GM18909 (cell line): ENCODE data around the gene FGD4.

Experiments
- ATAC-seq: cut with Tn5 transposase; IDR thresholded peaks from one replicate; pipeline ENCODE4 v1.9.1; 2021; ENCODE audit warnings: mild to moderate bottlenecking; ENCODE audit not compliant: unreplicated experiment, poor library complexity

FGD4 gene

GRCh38 chr12:32596030-32596429 is 196.7 kb downstream of the FGD4 start:
- no peak for ATAC-seq

GRCh38 chr12:32598688-32599087 is 199.3 kb downstream of the FGD4 start:
- ATAC-seq = no peak

GRCh38 chr12:32600681-32601080 is 201.3 kb downstream of the FGD4 start:
- ATAC-seq = no peak

DNA sequence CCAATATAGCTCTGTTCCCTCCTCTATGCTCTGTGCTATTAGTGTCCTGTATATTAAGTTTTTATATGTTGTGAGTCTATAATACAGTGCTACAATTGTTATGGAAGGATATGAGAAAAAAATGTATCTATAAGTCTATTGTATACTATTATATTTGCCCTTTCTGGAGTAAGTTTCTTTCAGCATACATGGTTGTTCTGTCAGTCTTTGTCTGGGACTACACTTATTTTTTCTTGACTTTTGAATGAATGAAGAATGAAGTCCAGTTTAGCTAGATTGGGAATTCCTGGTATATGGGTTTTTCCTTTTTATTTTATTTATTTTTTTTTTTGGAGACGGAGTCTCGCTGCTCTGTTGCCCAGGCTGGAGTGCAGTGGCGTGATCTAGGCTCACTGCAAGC is 203.7 kb downstream of the FGD4 start:
- ATAC-seq = no peak

- peak; percentile 93 for ATAC-seq
Measured at GRCh38 chr12:32603858-32604257, 204.5 kb downstream of the FGD4 start.

GRCh38 chr12:32604565-32604964 is 205.2 kb downstream of the FGD4 start:
- no peak for ATAC-seq

DNA sequence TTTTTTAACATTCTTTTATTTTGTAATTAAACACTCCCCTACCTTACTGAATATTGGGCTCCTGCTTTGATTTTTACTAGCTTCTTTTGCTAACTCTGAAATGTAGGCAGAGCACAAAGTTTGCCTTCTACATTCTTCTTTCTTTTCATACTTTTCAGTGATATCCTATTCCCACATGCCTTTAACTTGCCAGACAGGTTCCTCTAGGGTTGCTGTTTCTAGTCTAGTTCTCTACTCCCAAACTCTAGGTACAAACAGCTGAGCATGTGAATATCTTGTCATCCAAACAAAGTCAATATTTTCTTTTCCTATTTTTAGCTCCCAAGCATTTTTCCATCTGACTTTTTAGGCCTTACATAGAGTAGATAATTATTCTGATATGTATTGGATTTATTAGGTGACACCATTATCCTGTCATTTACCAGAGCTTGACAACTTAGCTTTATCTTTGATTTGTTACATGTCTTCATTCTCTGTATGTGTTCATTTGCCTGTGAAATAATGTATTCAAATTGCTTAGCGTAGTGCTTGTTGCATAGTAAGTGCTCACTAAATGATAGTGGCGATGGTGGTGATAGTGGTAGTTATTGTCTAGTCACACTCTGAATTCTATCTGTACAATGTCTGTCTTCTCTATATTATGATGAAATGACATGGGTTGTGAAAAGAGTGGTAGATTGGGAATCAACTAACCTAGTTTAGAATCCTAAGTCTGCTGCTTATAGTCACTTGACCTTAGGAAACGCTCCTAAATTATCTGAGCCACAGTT is 206.2 kb downstream of the FGD4 start:
- no peak for ATAC-seq

DNA sequence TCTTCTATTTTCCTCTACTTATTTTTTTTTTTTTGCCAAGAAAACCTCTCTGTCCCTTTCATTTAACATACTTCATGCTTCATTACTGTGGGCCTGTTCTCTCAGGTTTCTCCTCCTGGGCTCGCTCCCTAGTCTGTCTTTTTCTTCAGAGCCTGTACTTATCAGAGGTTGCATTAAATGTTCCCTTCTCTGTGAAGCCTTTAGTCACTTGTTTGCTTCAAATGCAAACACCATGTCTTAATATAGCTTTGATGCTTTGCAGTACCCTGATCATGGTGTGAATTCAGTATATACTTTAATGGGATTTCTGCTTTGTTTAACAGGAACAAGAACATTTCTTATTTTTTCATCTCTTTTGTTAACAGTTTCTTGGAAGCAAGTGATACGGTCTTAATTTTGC is 207.1 kb downstream of the FGD4 start:
- no peak for ATAC-seq

DNA sequence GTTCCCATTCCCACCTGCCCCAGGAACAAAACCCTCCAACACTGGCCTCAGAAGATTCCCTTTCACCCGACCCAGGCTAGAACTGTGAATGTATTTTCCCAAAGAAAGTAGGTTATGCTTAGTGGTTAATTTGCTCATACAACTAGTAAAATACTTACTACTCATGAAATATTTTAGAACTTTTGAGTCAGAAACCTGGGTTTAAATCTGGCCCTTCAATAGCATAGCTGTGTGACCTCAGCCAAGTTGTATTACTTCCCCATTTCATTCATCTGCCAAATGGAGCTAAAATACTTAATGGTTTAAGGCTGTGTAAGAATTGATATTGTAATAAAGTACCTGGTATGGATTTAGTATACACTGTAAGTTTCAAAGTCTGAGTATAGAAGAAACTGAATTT is 210.6 kb downstream of the FGD4 start:
- ATAC-seq = no peak

DNA sequence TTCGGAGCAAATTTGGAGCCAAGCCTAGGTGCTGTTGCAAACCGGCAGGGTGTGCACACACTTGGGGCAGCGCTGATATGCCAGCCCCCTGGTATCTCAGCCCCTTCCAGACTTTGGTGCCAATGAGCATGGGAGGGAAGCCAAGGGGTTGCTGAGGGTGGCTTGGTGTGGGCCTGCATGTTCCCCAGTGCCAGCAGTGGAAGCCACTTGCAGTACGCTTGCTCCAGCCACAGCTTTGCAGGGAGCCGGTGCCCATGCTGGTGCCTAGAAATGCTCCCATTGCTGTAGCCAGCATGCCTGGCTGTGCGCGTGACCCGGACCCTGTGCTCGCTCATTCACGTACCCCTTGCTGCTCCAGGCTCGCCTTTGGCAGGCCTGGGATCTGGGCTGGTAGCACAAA is 212.6 kb downstream of the FGD4 start:
- no peak for ATAC-seq

DNA sequence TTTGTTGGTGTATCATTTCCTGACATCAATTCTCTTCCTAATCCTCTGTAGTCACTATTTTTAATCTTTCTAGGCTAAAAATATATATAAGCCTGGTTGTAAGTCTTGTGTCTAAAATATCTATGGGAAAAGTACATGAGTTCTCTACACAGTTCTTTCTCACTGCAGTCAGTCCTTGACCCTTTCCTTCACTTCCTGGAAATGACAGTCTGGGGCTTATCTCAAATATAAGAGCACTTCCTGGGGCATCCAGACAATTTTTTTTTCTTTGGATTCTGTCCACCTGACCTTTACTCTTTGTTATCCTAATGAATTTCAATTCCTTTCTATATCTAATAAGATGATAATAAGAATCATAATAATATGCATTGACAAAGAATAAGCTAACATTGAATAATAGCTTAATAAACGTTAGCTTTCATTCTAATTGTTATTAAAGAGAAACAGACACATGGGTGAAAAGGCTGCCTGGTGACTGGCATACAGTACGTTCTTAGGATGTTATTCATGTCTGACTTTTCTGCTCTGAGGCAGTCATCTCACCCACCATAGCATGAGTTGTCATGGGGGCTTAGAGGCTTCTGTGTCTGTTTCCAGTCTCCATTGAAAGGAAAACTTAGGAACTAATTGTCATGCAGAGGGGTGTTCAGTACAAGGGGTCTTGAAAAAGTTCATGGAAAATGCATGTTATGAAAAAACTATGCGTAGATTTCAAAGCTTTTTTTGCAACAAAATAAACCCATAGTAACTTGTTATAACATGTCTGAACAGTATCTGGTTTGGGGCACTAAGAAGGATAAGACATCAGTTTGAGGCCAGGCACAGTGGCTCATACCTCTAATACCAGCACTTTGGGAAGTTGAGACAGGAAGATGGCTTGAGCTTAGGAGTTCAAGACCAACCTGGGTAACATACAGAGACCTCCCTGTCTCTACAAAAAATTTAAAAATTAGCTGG is 213.6 kb downstream of the FGD4 start:
- no peak for ATAC-seq

- ATAC-seq = no peak
Measured at GRCh38 chr12:32615441-32615840, 216.1 kb downstream of the FGD4 start.

DNA sequence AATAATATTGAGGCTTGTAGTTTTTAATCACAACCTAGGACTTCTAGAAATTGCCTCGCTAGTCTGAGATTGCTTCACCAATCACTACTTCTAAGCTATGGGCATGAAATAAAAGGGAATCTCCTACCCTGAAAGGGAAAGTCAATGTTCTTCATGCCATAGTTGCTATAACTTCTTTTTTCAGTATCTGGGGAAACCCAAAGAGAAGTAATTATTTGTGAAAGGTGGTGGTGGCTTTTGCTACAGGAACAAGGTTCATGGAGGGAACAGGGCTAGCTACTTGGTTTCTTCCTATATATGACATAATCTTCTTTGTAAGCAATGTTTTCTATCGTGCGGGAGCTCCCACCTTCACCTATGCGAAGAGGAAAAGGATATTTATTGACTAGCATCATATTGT is 218.2 kb downstream of the FGD4 start:
- no peak for ATAC-seq

GRCh38 chr12:32618115-32618514 is 218.8 kb downstream of the FGD4 start:
- ATAC-seq = no peak

DNA sequence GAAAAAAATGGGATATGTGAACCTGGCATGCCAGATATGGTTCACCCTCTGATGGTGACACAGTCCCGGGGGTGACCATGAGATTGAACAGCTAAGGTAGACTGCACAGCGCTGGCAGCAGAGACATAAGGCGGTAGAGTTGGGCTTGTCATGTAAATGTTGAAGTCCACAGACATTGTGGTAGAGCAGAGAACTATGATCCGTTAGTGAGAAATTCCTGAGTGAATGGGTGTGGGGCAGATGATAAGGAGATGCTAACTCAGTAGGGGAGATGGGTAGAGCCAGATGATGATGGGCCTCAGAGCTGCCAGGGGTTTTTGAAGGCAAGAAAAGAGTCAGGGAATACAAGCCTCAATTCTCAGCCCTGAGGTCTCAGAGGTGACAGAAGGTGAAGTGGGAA is 228.6 kb downstream of the FGD4 start:
- ATAC-seq = no peak

DNA sequence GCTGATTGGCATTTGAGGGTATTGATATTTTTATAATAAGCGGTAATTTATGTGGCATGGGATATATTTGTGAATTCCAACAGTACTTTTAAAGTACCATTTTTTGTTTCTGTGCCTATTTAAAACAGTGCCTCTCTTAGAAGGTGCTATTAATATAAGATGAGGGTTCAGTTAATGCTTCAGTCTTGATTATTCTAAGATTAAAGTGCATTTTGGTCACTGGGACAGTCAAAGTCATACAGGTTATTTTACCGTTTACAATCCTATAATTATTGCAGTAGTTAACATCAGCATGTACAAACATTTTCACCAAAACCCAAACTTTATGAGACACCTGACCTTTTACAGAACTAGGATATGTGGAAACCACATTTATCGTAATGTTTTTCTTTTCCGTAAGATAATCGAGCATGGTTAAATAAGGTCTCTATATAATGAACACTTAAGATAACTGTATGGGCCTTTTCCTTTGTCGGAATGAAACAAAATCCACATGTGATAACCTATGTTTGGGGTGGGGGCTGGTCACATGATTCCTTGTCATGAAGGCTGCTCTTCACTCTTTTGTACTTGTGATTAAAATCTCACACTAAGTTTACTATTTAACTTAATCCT is 242.0 kb downstream of the FGD4 start:
- no peak for ATAC-seq

DNA sequence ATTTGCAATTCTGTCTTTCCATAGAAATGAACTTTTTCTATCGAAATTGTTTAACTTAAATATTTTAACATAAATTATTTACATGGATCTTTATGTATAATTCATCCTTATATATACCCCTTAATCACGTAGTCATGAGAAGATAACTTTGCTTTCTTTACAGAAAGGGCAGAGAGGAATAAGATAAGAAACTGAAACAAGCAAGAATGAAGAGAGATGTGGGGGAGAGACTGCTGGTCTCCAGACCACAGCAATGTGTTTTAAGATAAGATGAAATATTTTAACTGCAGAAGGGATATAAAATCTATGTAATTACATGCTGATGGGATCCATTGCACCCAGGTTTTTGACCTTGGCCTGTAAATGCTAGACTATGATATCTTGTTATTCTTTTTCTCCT is 245.1 kb downstream of the FGD4 start:
- no peak for ATAC-seq

DNA sequence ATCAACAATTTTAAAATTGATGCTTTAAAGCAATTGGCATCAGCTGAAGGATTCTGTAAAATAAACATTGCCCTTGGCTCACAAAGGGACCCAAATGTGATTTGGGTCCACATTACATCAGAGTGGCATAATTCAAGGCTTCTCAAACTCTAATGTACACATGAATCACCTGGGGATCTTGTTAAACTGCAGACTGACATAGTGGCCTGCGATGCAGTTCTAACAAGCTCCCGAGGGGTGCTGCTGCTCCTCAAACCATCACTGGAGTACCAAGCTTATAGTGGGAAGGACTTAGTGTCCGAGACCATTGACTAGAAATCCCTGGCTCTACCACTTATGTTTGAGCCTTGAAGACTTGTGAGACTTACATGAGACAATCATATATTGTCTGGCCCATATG is 247.9 kb downstream of the FGD4 start:
- ATAC-seq = no peak

- no peak for ATAC-seq
Measured at GRCh38 chr12:32650508-32650907, 251.2 kb downstream of the FGD4 start.

- no peak for ATAC-seq
Measured at GRCh38 chr12:32651151-32651955, 252.0 kb downstream of the FGD4 start.

DNA sequence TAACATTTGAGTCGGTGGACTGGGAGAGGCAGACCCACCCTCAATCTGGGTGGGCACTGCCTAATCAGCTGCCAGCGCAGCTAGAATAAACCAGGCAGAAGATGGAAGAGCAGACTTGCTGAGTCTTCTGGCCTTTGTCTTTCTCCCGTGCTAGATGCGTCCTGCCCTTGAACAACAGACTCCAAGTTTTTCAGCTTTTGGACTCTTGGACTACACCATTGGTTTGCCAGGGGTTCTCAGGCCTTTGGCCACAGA is 252.5 kb downstream of the FGD4 start:
- ATAC-seq = no peak
